OCI-LY3 (cell line): ENCODE results near the gene CFAP46.

Source experiments
- EZH2phosphoT487 ChIP-seq: fragments of 200-600 bp; shearing (Covaris generic); IDR thresholded peaks from 2 replicates; pipeline ENCODE4 v1.6.1; 2018; ENCODE audit warnings: antibody characterized with exemption, mixed run types, low read depth
- TF ChIP-seq, protein P1 (sequence below): fragments of 200-600, 300-600 bp; sonication (generic); IDR thresholded peaks from 2 replicates; pipeline ENCODE4 v1.5.1; 2014; ENCODE audit warnings: antibody characterized with exemption, low read length, low read depth

DNA sequence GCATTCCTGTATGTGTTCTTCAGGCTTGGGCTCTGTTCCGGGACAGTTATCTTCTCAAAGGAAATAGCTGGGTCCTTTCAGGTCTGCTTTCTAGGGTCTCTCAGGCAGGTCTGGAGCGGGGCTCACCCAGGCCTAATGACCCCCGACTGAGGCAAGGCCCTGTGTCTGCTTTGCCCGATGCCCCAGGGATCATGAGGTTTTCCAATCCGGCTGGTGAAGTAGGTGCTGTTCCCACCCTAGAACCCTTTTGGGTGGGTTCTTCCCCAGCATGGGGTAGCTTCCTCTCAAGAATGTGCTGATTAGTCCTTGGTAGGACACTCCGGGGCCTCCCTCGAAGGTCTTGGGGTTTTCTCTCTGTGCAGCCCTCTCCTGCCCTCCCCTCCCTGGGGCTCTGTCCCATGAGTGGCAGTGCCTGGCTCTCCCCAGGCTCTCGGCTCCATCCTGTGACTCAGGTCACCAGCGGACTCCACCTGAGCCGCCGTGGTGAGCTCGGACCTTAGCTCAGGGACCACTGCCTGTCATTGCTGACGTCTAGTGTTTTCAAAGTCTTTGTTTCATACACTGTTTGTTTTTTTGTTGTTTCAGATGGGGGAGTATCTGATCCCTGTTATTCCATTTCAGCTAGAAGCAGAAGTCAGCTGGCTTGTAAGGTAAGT lies 85.4 kb downstream of the CFAP46 start:
- TF ChIP-seq, protein P1, sequence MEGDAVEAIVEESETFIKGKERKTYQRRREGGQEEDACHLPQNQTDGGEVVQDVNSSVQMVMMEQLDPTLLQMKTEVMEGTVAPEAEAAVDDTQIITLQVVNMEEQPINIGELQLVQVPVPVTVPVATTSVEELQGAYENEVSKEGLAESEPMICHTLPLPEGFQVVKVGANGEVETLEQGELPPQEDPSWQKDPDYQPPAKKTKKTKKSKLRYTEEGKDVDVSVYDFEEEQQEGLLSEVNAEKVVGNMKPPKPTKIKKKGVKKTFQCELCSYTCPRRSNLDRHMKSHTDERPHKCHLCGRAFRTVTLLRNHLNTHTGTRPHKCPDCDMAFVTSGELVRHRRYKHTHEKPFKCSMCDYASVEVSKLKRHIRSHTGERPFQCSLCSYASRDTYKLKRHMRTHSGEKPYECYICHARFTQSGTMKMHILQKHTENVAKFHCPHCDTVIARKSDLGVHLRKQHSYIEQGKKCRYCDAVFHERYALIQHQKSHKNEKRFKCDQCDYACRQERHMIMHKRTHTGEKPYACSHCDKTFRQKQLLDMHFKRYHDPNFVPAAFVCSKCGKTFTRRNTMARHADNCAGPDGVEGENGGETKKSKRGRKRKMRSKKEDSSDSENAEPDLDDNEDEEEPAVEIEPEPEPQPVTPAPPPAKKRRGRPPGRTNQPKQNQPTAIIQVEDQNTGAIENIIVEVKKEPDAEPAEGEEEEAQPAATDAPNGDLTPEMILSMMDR, result no peak
- TF ChIP-seq EZH2phosphoT487, result no peak
